Prostate gland (tissue), 2 donors: ENCODE results near the gene CMSS1. TPM values are rescaled to one million over a fixed set of nuclear protein-coding genes. Genes with fewer than 3 reads are reported as not detected.

Experiments used
- DNase-seq: peaks from one replicate; pipeline ENCODE4 v3.0.0-alpha.2; 2019; ENCODE audit warnings: low spot score
- H3K27ac ChIP-seq, 2 donors: fragments of 200-600 bp; sonication (generic); 2 replicates each; pipeline ENCODE4 v1.5.1; 2017 to 2019
- H3K27me3 ChIP-seq: fragments of 200-600 bp; sonication (generic); replicated peaks from 2 replicates; pipeline ENCODE4 v1.5.1; 2019; ENCODE audit not compliant: insufficient read depth
- H3K36me3 ChIP-seq, 2 donors: fragments of 200-600 bp; sonication (generic); 1 replicate in 1 of 2; 2 replicates in 1 of 2; pipeline versions ENCODE4 v1.5.1 to v1.8.1; 2017 to 2019
- H3K4me1 ChIP-seq: fragments of 200-600 bp; sonication (generic); replicated peaks from 2 replicates; pipeline ENCODE4 v1.5.1; 2019
- H3K4me3 ChIP-seq, 2 donors: fragments of 200-600 bp; sonication (generic); 2 replicates each; pipeline ENCODE4 v1.5.1; 2017 to 2019
- H3K9me3 ChIP-seq: fragments of 200-600 bp; sonication (generic); 2 replicates; pipeline ENCODE4 v1.5.1; 2017
- CTCF ChIP-seq, 4 experiments: fragments of 200-600 bp in 2 of 4; fragments of 450-650 bp in 2 of 4; sonication (generic) in 2 of 4; IDR thresholded peaks; 1 replicate in 3 of 4; 2 replicates in 1 of 4; pipeline ENCODE4 v1.5.1; 2016 to 2019; ENCODE audit warnings: antibody characterized with exemption in 4 of 4, mild to moderate bottlenecking in 2 of 4, moderate library complexity in 2 of 4
- POLR2A ChIP-seq: fragments of 450-650 bp; IDR thresholded peaks from one replicate; pipeline ENCODE4 v1.6.1; 2016; ENCODE audit warnings: antibody characterized with exemption, mild to moderate bottlenecking
- POLR2AphosphoS5 ChIP-seq: sonication (generic); formaldehyde crosslinking; IDR thresholded peaks from one replicate; pipeline ENCODE4 v1.6.1; 2017; ENCODE audit warnings: antibody characterized with exemption
- WGBS: methylation state at CpG from one replicate; pipeline ENCODE4 v1.1.5; 2018; 5-methylcytosine and 5-hydroxymethylcytosine counted together
- intact Hi-C: fragments of 100-400 bp; cut with DNase I; formaldehyde crosslinking; loops from one replicate; pipeline ENCODE4 v1.14.2; 2022
- total RNA-seq, 2 donors: library from RNA; depleted of rRNA; stranded (reverse); fragments of >200 nt; gene quantifications; one replicate each; pipeline ENCODE4 v1.1.0, GENCODE V29; 2016

Gene CMSS1
- total RNA-seq, 2 donors from 2014 or later: 10.2 to 13.6 TPM

GRCh38 chr3:100020876-100021644 lies 203.4 kb downstream of the CMSS1 start:
- intact Hi-C loops: no loop called here
- Histone ChIP-seq H3K36me3 (no peaks in the 10 kb centered on the region), H3K9me3 (no peaks in the 10 kb centered on the region), H3K27ac (no peak overlapping the region), H3K4me1 (peaks cover 12% of the 10 kb centered on the region), H3K4me3 (no peak overlapping the region), H3K27me3 (no peaks in the 10 kb centered on the region)
- DNase-seq: no peak
- WGBS: 95% methylated on average over 9 of the region's 9 CpGs
- no peak for TF ChIP-seq POLR2AphosphoS5
- no peak for TF ChIP-seq POLR2A
- TF ChIP-seq CTCF (IDR thresholded peaks at IDR 0.05): no peak

- DNase-seq: no peak
- H3K4me1 ChIP-seq: peaks cover 12% of the 10 kb centered on the region
- no peaks in the 10 kb centered on the region for H3K27me3 ChIP-seq
- H3K27ac ChIP-seq: peak overlapping the region in 1 of 2 donors; percentile 39
- no peaks in the 10 kb centered on the region for H3K9me3 ChIP-seq
- intact Hi-C loops: no loop called here
- H3K4me3 ChIP-seq: no peak overlapping the region
- no peaks in the 10 kb centered on the region for H3K36me3 ChIP-seq
- TF ChIP-seq CTCF (IDR thresholded peaks at IDR 0.05) (no peak), POLR2AphosphoS5 (no peak), POLR2A (no peak)
Measured at GRCh38 chr3:100022506-100022905, 204.8 kb downstream of the CMSS1 start.

- Histone ChIP-seq H3K4me3 (no peak overlapping the region), H3K4me1 (peaks cover 12% of the 10 kb centered on the region), H3K27me3 (no peaks in the 10 kb centered on the region), H3K9me3 (no peaks in the 10 kb centered on the region), H3K36me3 (no peaks in the 10 kb centered on the region), H3K27ac (peak overlapping the region; percentile 39 to 55)
- WGBS: 25% methylated on average over 5 of the region's 5 CpGs
- intact Hi-C loops: no loop called here
- TF ChIP-seq POLR2AphosphoS5 (peak; percentile 54), POLR2A (no peak)
- peak; percentile 37 for DNase-seq
Measured at GRCh38 chr3:100023150-100023549, 205.5 kb downstream of the CMSS1 start.

- no peaks in the 10 kb centered on the region for H3K9me3 ChIP-seq
- H3K36me3 ChIP-seq: no peaks in the 10 kb centered on the region
- peak overlapping the region; percentile 39 to 55 for H3K27ac ChIP-seq
- no peak for DNase-seq
- no peaks in the 10 kb centered on the region for H3K27me3 ChIP-seq
- peaks cover 12% of the 10 kb centered on the region for H3K4me1 ChIP-seq
- H3K4me3 ChIP-seq: no peak overlapping the region
- 38% methylated on average over 1 of the region's 1 CpG for WGBS
- intact Hi-C loops: no loop called here
- TF ChIP-seq POLR2AphosphoS5: no peak
- no peak for TF ChIP-seq POLR2A
- TF ChIP-seq CTCF (IDR thresholded peaks at IDR 0.05): no peak
Measured at GRCh38 chr3:100023595-100023994, 205.9 kb downstream of the CMSS1 start.

GRCh38 chr3:100024520-100025303 lies 207.1 kb downstream of the CMSS1 start:
- WGBS: 34% methylated on average over 7 of the region's 7 CpGs
- DNase-seq: no peak

More at GRCh38 chr3:100024520-100025303, 207.1 kb downstream of the CMSS1 start:
- H3K36me3 ChIP-seq: no peaks in the 10 kb centered on the region
- H3K4me1 ChIP-seq: peaks cover 12% of the 10 kb centered on the region
- intact Hi-C loops: no loop called here
- no peaks in the 10 kb centered on the region for H3K27me3 ChIP-seq
- TF ChIP-seq CTCF (IDR thresholded peaks at IDR 0.05): no peak
- no peak for TF ChIP-seq POLR2A
- no peak for TF ChIP-seq POLR2AphosphoS5
- H3K27ac ChIP-seq: peak overlapping the region in 1 of 2 donors; percentile 39
- H3K9me3 ChIP-seq: no peaks in the 10 kb centered on the region
- H3K4me3 ChIP-seq: no peak overlapping the region
